Keratinocyte (primary cell): ENCODE data around the gene ZNF860. TPM values are rescaled to one million over a fixed set of nuclear protein-coding genes. Genes with fewer than 3 reads are reported as not detected.

Experiments used
- DNase-seq: peaks from one replicate; pipeline ENCODE4 v3.0.0-alpha.2; 2011; ENCODE audit warnings: low read depth, missing footprints, low spot score
- FAIRE-seq: peaks from 2 replicates; lab custom pipeline; 2011; peaks lifted over from hg19 to GRCh38; lab: Jason Lieb, UNC
- H2AFZ ChIP-seq: 2 replicates; pipeline ENCODE4 v1.6.0; 2012; ENCODE audit warnings: low read length, control low read depth, inconsistent platforms; ENCODE audit not compliant: control insufficient read depth
- H3K27ac ChIP-seq: 2 replicates; pipeline ENCODE4 v1.5.1; 2011; ENCODE audit warnings: low read length; ENCODE audit not compliant: control insufficient read depth, insufficient read depth
- H3K27me3 ChIP-seq: 3 replicates; pipeline ENCODE4 v1.6.0; 2011; ENCODE audit warnings: low read length; ENCODE audit not compliant: control insufficient read depth, insufficient read depth; ENCODE audit errors: extremely low read depth
- H3K36me3 ChIP-seq, 2 experiments: 2 replicates in 1 of 2; 3 replicates in 1 of 2; pipeline ENCODE4 v1.5.1; 2011; ENCODE audit warnings: low read length in 2 of 2, mild to moderate bottlenecking in 1 of 2; ENCODE audit not compliant: control insufficient read depth in 2 of 2, insufficient read depth in 2 of 2; ENCODE audit errors: extremely low read depth in 1 of 2
- H3K4me1 ChIP-seq: 3 replicates; pipeline ENCODE4 v1.5.1; 2011; ENCODE audit warnings: low read length; ENCODE audit not compliant: control insufficient read depth, insufficient read depth; ENCODE audit errors: extremely low read depth
- H3K4me2 ChIP-seq: 3 replicates; pipeline ENCODE4 v1.6.0; 2011; ENCODE audit warnings: low read depth, low read length; ENCODE audit not compliant: control insufficient read depth, insufficient read depth; ENCODE audit errors: extremely low read depth
- H3K4me3 ChIP-seq, 3 experiments: fragments of 200-600 bp in 1 of 3; sonication (generic) in 1 of 3; 2 replicates in 2 of 3; 3 replicates in 1 of 3; pipeline ENCODE4 v1.5.1; 2011 to 2016; ENCODE audit warnings: low read length in 3 of 3, mild to moderate bottlenecking in 3 of 3, control low read depth in 2 of 3, inconsistent platforms in 1 of 3, low read depth in 1 of 3, mixed read lengths in 1 of 3, mixed run types in 1 of 3, moderate library complexity in 1 of 3; ENCODE audit not compliant: control insufficient read depth in 2 of 3, insufficient read depth in 2 of 3; ENCODE audit errors: extremely low read depth in 1 of 3
- H3K79me2 ChIP-seq: 2 replicates; pipeline ENCODE4 v1.6.0; 2012; ENCODE audit warnings: low read length; ENCODE audit not compliant: control insufficient read depth, insufficient read depth
- H3K9ac ChIP-seq: 3 replicates; pipeline ENCODE4 v1.6.0; 2011; ENCODE audit warnings: low read length; ENCODE audit not compliant: control insufficient read depth, insufficient read depth; ENCODE audit errors: extremely low read depth
- H3K9me1 ChIP-seq: 3 replicates; pipeline ENCODE4 v1.6.0; 2011; ENCODE audit warnings: low read length; ENCODE audit not compliant: control insufficient read depth, insufficient read depth; ENCODE audit errors: extremely low read depth
- H3K9me3 ChIP-seq: 2 replicates; pipeline ENCODE4 v1.5.1; 2012; ENCODE audit warnings: low read depth, low read length; ENCODE audit not compliant: control insufficient read depth
- H4K20me1 ChIP-seq: 3 replicates; pipeline ENCODE4 v1.6.0; 2011; ENCODE audit warnings: low read length; ENCODE audit not compliant: control insufficient read depth, insufficient read depth; ENCODE audit errors: extremely low read depth
- CTCF ChIP-seq, 3 experiments: IDR thresholded peaks in 1 of 3; conservative IDR thresholded peaks in 1 of 3; optimal IDR thresholded peaks in 1 of 3; 2 replicates in 2 of 3; 3 replicates in 1 of 3; pipeline versions ENCODE3 to v1.5.1; 2011; ENCODE audit warnings: low read length in 3 of 3, mild to moderate bottlenecking in 3 of 3, moderate library complexity in 2 of 3, control low read depth in 1 of 3, inconsistent platforms in 1 of 3; ENCODE audit not compliant: insufficient read depth in 2 of 3; ENCODE audit errors: extremely low read depth in 1 of 3
- EZH2 ChIP-seq: IDR thresholded peaks from one replicate; pipeline ENCODE4 v1.6.1; 2012; ENCODE audit warnings: inconsistent platforms, mild to moderate bottlenecking, low read length, moderate library complexity
- dilution Hi-C: fragments of 300-500 bp; cut with MboI; formaldehyde crosslinking; loops from one replicate; pipeline ENCODE4 v1.7.0; 2020; ENCODE audit warnings: low sequenced_read_pairs; ENCODE audit not compliant: extremely low pct_ligation_motif_present
- polyA plus RNA-seq, 5 experiments: library from polyadenylated mRNA; depleted of rRNA in 3 of 5; stranded (reverse) in 3 of 5; stranded (forward) in 1 of 5; unstranded in 1 of 5; fragments of >200 nt; gene quantifications; 1 replicate in 1 of 5; 2 replicates in 3 of 5; 3 replicates in 1 of 5; pipeline versions ENCODE4 v1.2.1 to v1.2.3, GENCODE V29; 2011 to 2012; ENCODE audit warnings: missing spikeins in 2 of 5, low read depth in 1 of 5, low replicate concordance in 1 of 5

Gene ZNF860
- polyA plus RNA-seq, 1 donor (not counting 4 experiments of a cell fraction or from before 2014, with no cell fraction given) = 10.3 TPM

GRCh38 chr3:31968369-31968926 lies 13.1 kb upstream of the ZNF860 start:
- dilution Hi-C loops = no loop called here
- Histone ChIP-seq H3K79me2 (peaks cover 74% of the 10 kb centered on the region), H4K20me1 (no peaks in the 10 kb centered on the region), H3K9me3 (no peaks in the 10 kb centered on the region), H3K27me3 (no peaks in the 10 kb centered on the region), H3K4me1 (peaks cover 37% of the 10 kb centered on the region), H2AFZ (no peak overlapping the region), H3K4me3 (peak overlapping the region; percentile 8 to 63 (median 45)), H3K36me3 (peaks cover 0 to 6% of the 10 kb centered on the region in 2 experiments), H3K9me1 (no peaks in the 10 kb centered on the region), H3K4me2 (peak overlapping the region; percentile 96), H3K27ac (peak overlapping the region; percentile 99), H3K9ac (peak overlapping the region; percentile 76)
- peak; percentile 57 for FAIRE-seq
- no peak for DNase-seq
- no peak for TF ChIP-seq CTCF (optimal IDR thresholded peaks at IDR 0.05 in 1 of 3, IDR thresholded peaks at IDR 0.05 in 1 of 3, conservative IDR thresholded peaks at IDR 0.05 in 1 of 3; ENCODE audit: extremely low read depth in 1 of 3, insufficient read depth in 2 of 3, low read length in 3 of 3)

GRCh38 chr3:31968927-31969418 lies 12.6 kb upstream of the ZNF860 start:
- H2AFZ ChIP-seq = no peak overlapping the region
- H4K20me1 ChIP-seq = no peaks in the 10 kb centered on the region
- TF ChIP-seq CTCF (optimal IDR thresholded peaks at IDR 0.05 in 1 of 3, IDR thresholded peaks at IDR 0.05 in 1 of 3, conservative IDR thresholded peaks at IDR 0.05 in 1 of 3; ENCODE audit: extremely low read depth in 1 of 3, insufficient read depth in 2 of 3, low read length in 3 of 3) = no peak
- TF ChIP-seq EZH2 = no peak
- H3K4me2 ChIP-seq = peak overlapping the region; percentile 96
- DNase-seq (peak; percentile 65), FAIRE-seq (peak; percentile 95)
- H3K27me3 ChIP-seq = no peaks in the 10 kb centered on the region
- H3K4me1 ChIP-seq = peaks cover 37% of the 10 kb centered on the region
- H3K79me2 ChIP-seq = peaks cover 74% of the 10 kb centered on the region
- H3K4me3 ChIP-seq = peak overlapping the region; percentile 8 to 63 (median 45)
- peaks cover 0 to 7% of the 10 kb centered on the region in 2 experiments for H3K36me3 ChIP-seq
- peak overlapping the region; percentile 76 for H3K9ac ChIP-seq
- H3K9me1 ChIP-seq = no peaks in the 10 kb centered on the region
- dilution Hi-C loops = no loop called here
- H3K9me3 ChIP-seq = no peaks in the 10 kb centered on the region
- H3K27ac ChIP-seq = peak overlapping the region; percentile 99
